GM23338 (cell line): ENCODE measurements around the gene SERPINA1.

ENCODE experiments used
- CREB1 ChIP-seq: fragments of 250-450 bp; sonication (Bioruptor Pico); IDR thresholded peaks from 2 replicates; pipeline ENCODE4 v1.5.0; 2020; ENCODE audit warnings: low read depth, mild to moderate bottlenecking, moderate library complexity
- EZH2 ChIP-seq: fragments of 200-600 bp; sonication (generic); IDR thresholded peaks from one replicate; pipeline ENCODE4 v1.8.0; 2017; ENCODE audit warnings: antibody characterized with exemption, mild to moderate bottlenecking, low read depth; ENCODE audit not compliant: unreplicated experiment
- EZH2phosphoT487 ChIP-seq: fragments of 200-600 bp; sonication (generic); IDR thresholded peaks from one replicate; pipeline ENCODE4 v1.8.1; 2018; ENCODE audit warnings: antibody characterized with exemption; ENCODE audit not compliant: unreplicated experiment
- JUNB ChIP-seq: IDR thresholded peaks from one replicate; pipeline ENCODE4 v1.6.1; 2016; ENCODE audit warnings: antibody characterized with exemption; ENCODE audit not compliant: unreplicated experiment
- POLR2AphosphoS5 ChIP-seq: IDR thresholded peaks from 2 replicates; pipeline ENCODE4 v1.6.1; 2016; ENCODE audit warnings: antibody characterized with exemption, low read depth
- STAT1 ChIP-seq: IDR thresholded peaks from one replicate; pipeline ENCODE4 v1.6.1; 2016; ENCODE audit warnings: antibody characterized with exemption; ENCODE audit not compliant: unreplicated experiment
- ZNF114 ChIP-seq: fragments of 250-450 bp; sonication (Bioruptor Pico); IDR thresholded peaks from 2 replicates; pipeline ENCODE4 v1.5.0; 2020; ENCODE audit warnings: mild to moderate bottlenecking, moderate library complexity
- ZNF331 ChIP-seq: fragments of 250-450 bp; sonication (Bioruptor Pico); IDR thresholded peaks from 2 replicates; pipeline ENCODE4 v1.5.0; 2020; ENCODE audit warnings: low read depth, mild to moderate bottlenecking, moderate library complexity
- TF ChIP-seq, protein P1 (sequence below), 2 experiments: fragments of 200-600 bp in 1 of 2; sonication (generic) in 1 of 2; conservative IDR thresholded peaks; 2 replicates each; pipeline versions ENCODE4 v1.5.1 to v1.6.1; 2016 to 2017; ENCODE audit warnings: antibody characterized with exemption in 2 of 2, low read depth in 2 of 2, mild to moderate bottlenecking in 2 of 2, moderate library complexity in 1 of 2
- TF ChIP-seq, protein P2 (sequence below): IDR thresholded peaks from 2 replicates; pipeline ENCODE4 v1.6.1; 2016; ENCODE audit warnings: antibody characterized with exemption
- TF ChIP-seq, protein P3 (sequence below): IDR thresholded peaks from one replicate; pipeline ENCODE4 v1.6.1; 2018; ENCODE audit warnings: antibody characterized with exemption; ENCODE audit not compliant: unreplicated experiment

DNA sequence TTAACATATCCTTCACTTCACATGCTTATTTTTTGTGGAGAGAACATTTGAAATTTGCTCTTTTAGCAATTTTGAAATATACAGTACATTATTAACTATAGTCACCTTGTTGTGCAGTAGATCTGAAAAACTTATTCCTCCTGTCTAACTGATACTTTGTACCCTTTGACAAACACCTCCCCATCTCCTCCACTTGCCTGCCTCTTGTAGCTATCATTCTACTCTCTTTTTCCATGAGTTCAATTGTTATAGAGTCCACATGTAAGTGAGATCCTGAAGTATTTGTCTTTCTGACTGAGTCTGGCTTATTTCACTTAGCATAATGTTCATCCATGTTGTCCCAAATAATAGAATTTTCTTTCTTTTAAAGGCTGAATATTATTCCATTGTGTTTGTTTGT is 55.8 kb downstream of the SERPINA1 start:
- TF ChIP-seq CREB1 (CRISPR knock-in tag) (no peak), EZH2 (no peak), POLR2AphosphoS5 (no peak), ZNF114 (CRISPR knock-in tag) (no peak), JUNB (no peak), EZH2phosphoT487 (no peak), STAT1 (no peak), ZNF331 (no peak)
- TF ChIP-seq, protein P1, sequence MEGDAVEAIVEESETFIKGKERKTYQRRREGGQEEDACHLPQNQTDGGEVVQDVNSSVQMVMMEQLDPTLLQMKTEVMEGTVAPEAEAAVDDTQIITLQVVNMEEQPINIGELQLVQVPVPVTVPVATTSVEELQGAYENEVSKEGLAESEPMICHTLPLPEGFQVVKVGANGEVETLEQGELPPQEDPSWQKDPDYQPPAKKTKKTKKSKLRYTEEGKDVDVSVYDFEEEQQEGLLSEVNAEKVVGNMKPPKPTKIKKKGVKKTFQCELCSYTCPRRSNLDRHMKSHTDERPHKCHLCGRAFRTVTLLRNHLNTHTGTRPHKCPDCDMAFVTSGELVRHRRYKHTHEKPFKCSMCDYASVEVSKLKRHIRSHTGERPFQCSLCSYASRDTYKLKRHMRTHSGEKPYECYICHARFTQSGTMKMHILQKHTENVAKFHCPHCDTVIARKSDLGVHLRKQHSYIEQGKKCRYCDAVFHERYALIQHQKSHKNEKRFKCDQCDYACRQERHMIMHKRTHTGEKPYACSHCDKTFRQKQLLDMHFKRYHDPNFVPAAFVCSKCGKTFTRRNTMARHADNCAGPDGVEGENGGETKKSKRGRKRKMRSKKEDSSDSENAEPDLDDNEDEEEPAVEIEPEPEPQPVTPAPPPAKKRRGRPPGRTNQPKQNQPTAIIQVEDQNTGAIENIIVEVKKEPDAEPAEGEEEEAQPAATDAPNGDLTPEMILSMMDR (conservative IDR thresholded peaks at IDR 0.05; ENCODE audit: low read depth in 2 of 2), result no peak
- TF ChIP-seq, protein P2, sequence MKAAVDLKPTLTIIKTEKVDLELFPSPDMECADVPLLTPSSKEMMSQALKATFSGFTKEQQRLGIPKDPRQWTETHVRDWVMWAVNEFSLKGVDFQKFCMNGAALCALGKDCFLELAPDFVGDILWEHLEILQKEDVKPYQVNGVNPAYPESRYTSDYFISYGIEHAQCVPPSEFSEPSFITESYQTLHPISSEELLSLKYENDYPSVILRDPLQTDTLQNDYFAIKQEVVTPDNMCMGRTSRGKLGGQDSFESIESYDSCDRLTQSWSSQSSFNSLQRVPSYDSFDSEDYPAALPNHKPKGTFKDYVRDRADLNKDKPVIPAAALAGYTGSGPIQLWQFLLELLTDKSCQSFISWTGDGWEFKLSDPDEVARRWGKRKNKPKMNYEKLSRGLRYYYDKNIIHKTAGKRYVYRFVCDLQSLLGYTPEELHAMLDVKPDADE, result no peak
- TF ChIP-seq, protein P3, sequence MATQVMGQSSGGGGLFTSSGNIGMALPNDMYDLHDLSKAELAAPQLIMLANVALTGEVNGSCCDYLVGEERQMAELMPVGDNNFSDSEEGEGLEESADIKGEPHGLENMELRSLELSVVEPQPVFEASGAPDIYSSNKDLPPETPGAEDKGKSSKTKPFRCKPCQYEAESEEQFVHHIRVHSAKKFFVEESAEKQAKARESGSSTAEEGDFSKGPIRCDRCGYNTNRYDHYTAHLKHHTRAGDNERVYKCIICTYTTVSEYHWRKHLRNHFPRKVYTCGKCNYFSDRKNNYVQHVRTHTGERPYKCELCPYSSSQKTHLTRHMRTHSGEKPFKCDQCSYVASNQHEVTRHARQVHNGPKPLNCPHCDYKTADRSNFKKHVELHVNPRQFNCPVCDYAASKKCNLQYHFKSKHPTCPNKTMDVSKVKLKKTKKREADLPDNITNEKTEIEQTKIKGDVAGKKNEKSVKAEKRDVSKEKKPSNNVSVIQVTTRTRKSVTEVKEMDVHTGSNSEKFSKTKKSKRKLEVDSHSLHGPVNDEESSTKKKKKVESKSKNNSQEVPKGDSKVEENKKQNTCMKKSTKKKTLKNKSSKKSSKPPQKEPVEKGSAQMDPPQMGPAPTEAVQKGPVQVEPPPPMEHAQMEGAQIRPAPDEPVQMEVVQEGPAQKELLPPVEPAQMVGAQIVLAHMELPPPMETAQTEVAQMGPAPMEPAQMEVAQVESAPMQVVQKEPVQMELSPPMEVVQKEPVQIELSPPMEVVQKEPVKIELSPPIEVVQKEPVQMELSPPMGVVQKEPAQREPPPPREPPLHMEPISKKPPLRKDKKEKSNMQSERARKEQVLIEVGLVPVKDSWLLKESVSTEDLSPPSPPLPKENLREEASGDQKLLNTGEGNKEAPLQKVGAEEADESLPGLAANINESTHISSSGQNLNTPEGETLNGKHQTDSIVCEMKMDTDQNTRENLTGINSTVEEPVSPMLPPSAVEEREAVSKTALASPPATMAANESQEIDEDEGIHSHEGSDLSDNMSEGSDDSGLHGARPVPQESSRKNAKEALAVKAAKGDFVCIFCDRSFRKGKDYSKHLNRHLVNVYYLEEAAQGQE, result no peak
